ENCODE data around the gene ZNF442. TPM values are rescaled to one million over a fixed set of nuclear protein-coding genes. Genes with fewer than 3 reads are reported as not detected.

The ZNF442 gene
- total and polyA plus RNA-seq, 10 of the 15 experiments (the other 5 are each of a cell fraction or from before 2014, with no cell fraction given) = 0.05 to 0.64 (median 0.23) TPM; not detected in 1

DNA sequence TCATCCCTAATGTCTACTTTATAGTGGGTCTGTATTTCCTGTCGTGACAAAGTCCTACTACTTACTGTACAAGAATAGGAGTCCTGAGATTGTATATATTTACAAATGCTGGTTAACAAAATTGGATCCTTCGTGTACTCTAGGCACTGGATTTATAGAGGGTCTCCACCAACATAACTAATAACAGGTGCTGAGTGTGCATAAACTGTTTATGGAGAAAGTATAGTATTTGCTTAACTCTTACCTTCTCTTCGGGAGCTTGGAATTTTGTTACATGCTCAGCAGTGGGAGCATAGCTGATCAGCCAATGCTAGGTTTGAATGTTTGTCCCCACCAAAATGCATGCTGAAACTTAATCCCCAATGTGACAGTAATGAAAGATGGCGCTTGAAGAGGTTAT, 12.1 kb downstream of the ZNF442 start:
- BruUV-seq (replicated peaks) = no TSS peak
- 53% methylated on average over 4 of the region's 4 CpGs for WGBS (ENCODE audit: insufficient coverage, insufficient replicate concordance, low lambda C conversion rate, missing lambda C conversion rate)
- ChIA-PET SMC1A (ENCODE audit: uncharacterized antibody, unreplicated experiment) (no interaction called here), CTCF (no interaction called here), POLR2A (interaction anchor here (0.6 kb wide), 1 partner anchor 195 kb away, joined by 5 read pairs; no protein-coding TSS in a partner anchor), RAD21 (ENCODE audit: unreplicated experiment) (no interaction called here)
- Histone ChIP-seq H4K20me1 (ENCODE audit: control insufficient read depth, insufficient read depth) (no peaks in the 10 kb centered on the region), H3K9ac (ENCODE audit: control insufficient read depth, insufficient read depth, low read length) (no peak overlapping the region), H3K27ac (ENCODE audit: control insufficient read depth, insufficient read depth) (no peak overlapping the region), H3K79me2 (ENCODE audit: control insufficient read depth, insufficient read depth, low read length) (no peaks in the 10 kb centered on the region), H2AFZ (ENCODE audit: control insufficient read depth, low read depth, low read length) (no peak overlapping the region), H3K4me3 (no peak overlapping the region), H3K27me3 (replicated peaks in 1 of 2; ENCODE audit: control insufficient read depth in 2 of 2, insufficient read depth in 2 of 2, low read length in 1 of 2) (no peaks in the 10 kb centered on the region), H3K9me3 (replicated peaks; ENCODE audit: control insufficient read depth, insufficient read depth, low read length) (peaks cover 24% of the 10 kb centered on the region), H3K4me1 (ENCODE audit: control insufficient read depth, insufficient read depth, low read length) (no peaks in the 10 kb centered on the region), H3K36me3 (ENCODE audit: control insufficient read depth in 2 of 2, insufficient read depth in 2 of 2, low read length in 1 of 2) (no peaks in the 10 kb centered on the region), H3K4me2 (ENCODE audit: control insufficient read depth, insufficient read depth) (no peak overlapping the region)
- ATAC-seq (no peak), DNase-seq (ENCODE audit: low read depth, low spot score) (no peak), FAIRE-seq (no peak)
- TF ChIP-seq POLR2AphosphoS5 (IDR thresholded peaks at IDR 0.05; ENCODE audit: low read length) (no peak), WRNIP1 (IDR thresholded peaks at IDR 0.05; ENCODE audit: borderline replicate concordance, low read depth, low read length) (no peak), SIN3A (IDR thresholded peaks at IDR 0.05; ENCODE audit: low read depth, low read length) (no peak)
- TF ChIP-seq, protein P1, sequence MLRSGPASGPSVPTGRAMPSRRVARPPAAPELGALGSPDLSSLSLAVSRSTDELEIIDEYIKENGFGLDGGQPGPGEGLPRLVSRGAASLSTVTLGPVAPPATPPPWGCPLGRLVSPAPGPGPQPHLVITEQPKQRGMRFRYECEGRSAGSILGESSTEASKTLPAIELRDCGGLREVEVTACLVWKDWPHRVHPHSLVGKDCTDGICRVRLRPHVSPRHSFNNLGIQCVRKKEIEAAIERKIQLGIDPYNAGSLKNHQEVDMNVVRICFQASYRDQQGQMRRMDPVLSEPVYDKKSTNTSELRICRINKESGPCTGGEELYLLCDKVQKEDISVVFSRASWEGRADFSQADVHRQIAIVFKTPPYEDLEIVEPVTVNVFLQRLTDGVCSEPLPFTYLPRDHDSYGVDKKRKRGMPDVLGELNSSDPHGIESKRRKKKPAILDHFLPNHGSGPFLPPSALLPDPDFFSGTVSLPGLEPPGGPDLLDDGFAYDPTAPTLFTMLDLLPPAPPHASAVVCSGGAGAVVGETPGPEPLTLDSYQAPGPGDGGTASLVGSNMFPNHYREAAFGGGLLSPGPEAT (IDR thresholded peaks at IDR 0.05; ENCODE audit: low read depth) = no peak
- TF ChIP-seq, protein P2, sequence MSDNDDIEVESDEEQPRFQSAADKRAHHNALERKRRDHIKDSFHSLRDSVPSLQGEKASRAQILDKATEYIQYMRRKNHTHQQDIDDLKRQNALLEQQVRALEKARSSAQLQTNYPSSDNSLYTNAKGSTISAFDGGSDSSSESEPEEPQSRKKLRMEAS (IDR thresholded peaks at IDR 0.05; ENCODE audit: low read depth, low read length) = no peak
- intact Hi-C loops (cut with micrococcal nuclease; ENCODE audit: unreplicated experiment) = no loop called here
- in situ Hi-C loops (cut with MboI) = no loop called here

DNA sequence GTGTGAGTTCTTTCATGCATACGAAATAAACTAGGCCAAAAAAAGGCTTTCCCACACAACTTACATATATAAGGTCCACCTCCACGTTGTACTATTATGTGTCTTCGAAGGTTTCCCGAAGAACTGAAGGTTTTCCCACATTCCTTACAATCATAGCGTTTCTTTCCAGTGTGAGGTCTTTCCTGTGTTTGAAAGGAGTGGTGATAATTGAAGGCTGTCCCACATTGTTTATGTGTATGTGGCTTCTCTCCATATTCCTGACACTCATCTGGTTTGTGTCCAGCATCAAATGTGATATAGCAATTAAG, 14.6 kb downstream of the ZNF442 start:
- Histone ChIP-seq H3K79me2 (ENCODE audit: control insufficient read depth, insufficient read depth, low read length) (no peaks in the 10 kb centered on the region), H3K4me1 (ENCODE audit: control insufficient read depth, insufficient read depth, low read length) (no peaks in the 10 kb centered on the region), H3K4me2 (ENCODE audit: control insufficient read depth, insufficient read depth) (no peak overlapping the region), H3K27me3 (replicated peaks in 1 of 2; ENCODE audit: control insufficient read depth in 2 of 2, insufficient read depth in 2 of 2, low read length in 1 of 2) (no peaks in the 10 kb centered on the region), H4K20me1 (ENCODE audit: control insufficient read depth, insufficient read depth) (no peaks in the 10 kb centered on the region), H2AFZ (ENCODE audit: control insufficient read depth, low read depth, low read length) (no peak overlapping the region), H3K9me3 (replicated peaks; ENCODE audit: control insufficient read depth, insufficient read depth, low read length) (peaks cover 26% of the 10 kb centered on the region), H3K27ac (ENCODE audit: control insufficient read depth, insufficient read depth) (no peak overlapping the region), H3K36me3 (ENCODE audit: control insufficient read depth in 2 of 2, insufficient read depth in 2 of 2, low read length in 1 of 2) (no peaks in the 10 kb centered on the region), H3K4me3 (no peak overlapping the region), H3K9ac (ENCODE audit: control insufficient read depth, insufficient read depth, low read length) (no peak overlapping the region)
- ChIA-PET SMC1A (ENCODE audit: uncharacterized antibody, unreplicated experiment) (no interaction called here), RAD21 (ENCODE audit: unreplicated experiment) (no interaction called here), CTCF (no interaction called here), POLR2A (no interaction called here)
- ATAC-seq = no peak
- BruUV-seq (replicated peaks) = no TSS peak
- in situ Hi-C loops (cut with MboI) = no loop called here
- intact Hi-C loops (cut with micrococcal nuclease; ENCODE audit: unreplicated experiment) = no loop called here
- 73% methylated on average over 5 of the region's 5 CpGs for WGBS (ENCODE audit: insufficient coverage, insufficient replicate concordance, low lambda C conversion rate, missing lambda C conversion rate)
- no peak for FAIRE-seq
- DNase-seq (ENCODE audit: low read depth, low spot score) = no peak
- TF ChIP-seq TCF7 (IDR thresholded peaks at IDR 0.05; ENCODE audit: borderline replicate concordance) (no peak), EP300 (IDR thresholded peaks at IDR 0.05; ENCODE audit: borderline replicate concordance in 1 of 2, control insufficient read depth in 1 of 2, low read depth in 2 of 2, low read length in 2 of 2) (no peak), CBX5 (IDR thresholded peaks at IDR 0.05; ENCODE audit: low read depth) (no peak), SIN3A (IDR thresholded peaks at IDR 0.05; ENCODE audit: low read depth, low read length) (no peak)
- TF ChIP-seq, protein P3, sequence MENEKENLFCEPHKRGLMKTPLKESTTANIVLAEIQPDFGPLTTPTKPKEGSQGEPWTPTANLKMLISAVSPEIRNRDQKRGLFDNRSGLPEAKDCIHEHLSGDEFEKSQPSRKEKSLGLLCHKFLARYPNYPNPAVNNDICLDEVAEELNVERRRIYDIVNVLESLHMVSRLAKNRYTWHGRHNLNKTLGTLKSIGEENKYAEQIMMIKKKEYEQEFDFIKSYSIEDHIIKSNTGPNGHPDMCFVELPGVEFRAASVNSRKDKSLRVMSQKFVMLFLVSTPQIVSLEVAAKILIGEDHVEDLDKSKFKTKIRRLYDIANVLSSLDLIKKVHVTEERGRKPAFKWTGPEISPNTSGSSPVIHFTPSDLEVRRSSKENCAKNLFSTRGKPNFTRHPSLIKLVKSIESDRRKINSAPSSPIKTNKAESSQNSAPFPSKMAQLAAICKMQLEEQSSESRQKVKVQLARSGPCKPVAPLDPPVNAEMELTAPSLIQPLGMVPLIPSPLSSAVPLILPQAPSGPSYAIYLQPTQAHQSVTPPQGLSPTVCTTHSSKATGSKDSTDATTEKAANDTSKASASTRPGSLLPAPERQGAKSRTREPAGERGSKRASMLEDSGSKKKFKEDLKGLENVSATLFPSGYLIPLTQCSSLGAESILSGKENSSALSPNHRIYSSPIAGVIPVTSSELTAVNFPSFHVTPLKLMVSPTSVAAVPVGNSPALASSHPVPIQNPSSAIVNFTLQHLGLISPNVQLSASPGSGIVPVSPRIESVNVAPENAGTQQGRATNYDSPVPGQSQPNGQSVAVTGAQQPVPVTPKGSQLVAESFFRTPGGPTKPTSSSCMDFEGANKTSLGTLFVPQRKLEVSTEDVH (IDR thresholded peaks at IDR 0.05; ENCODE audit: low read depth, partially characterized antibody) = no peak
- TF ChIP-seq, protein P4, sequence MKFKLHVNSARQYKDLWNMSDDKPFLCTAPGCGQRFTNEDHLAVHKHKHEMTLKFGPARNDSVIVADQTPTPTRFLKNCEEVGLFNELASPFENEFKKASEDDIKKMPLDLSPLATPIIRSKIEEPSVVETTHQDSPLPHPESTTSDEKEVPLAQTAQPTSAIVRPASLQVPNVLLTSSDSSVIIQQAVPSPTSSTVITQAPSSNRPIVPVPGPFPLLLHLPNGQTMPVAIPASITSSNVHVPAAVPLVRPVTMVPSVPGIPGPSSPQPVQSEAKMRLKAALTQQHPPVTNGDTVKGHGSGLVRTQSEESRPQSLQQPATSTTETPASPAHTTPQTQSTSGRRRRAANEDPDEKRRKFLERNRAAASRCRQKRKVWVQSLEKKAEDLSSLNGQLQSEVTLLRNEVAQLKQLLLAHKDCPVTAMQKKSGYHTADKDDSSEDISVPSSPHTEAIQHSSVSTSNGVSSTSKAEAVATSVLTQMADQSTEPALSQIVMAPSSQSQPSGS (IDR thresholded peaks at IDR 0.05; ENCODE audit: low read length) = no peak

Measured in GM12878 (cell line).